Nephron progenitor cell (in vitro differentiated cells): ENCODE measurements around the gene ADGRL3.

Source experiments
- DNase-seq: peaks from one replicate; pipeline ENCODE4 v3.0.0; 2021
- H3K27ac Mint-ChIP-seq: 2 replicates; pipeline ENCODE4 v1.8.0; 2021; ENCODE audit warnings: mild to moderate bottlenecking, moderate library complexity, mixed read lengths
- H3K27me3 Mint-ChIP-seq: 2 replicates; pipeline ENCODE4 v1.8.0; 2021; ENCODE audit warnings: mild to moderate bottlenecking, low read depth, mixed read lengths; ENCODE audit not compliant: poor library complexity
- H3K36me3 Mint-ChIP-seq: 2 replicates; pipeline ENCODE4 v1.8.0; 2021; ENCODE audit warnings: low read depth, mixed read lengths
- H3K4me1 Mint-ChIP-seq: 2 replicates; pipeline ENCODE4 v1.8.0; 2021; ENCODE audit warnings: mixed read lengths
- H3K4me3 Mint-ChIP-seq: 2 replicates; pipeline ENCODE4 v1.8.0; 2021; ENCODE audit warnings: mild to moderate bottlenecking, moderate library complexity, mixed read lengths
- H3K9me3 Mint-ChIP-seq: 2 replicates; pipeline ENCODE4 v1.8.0; 2021; ENCODE audit warnings: mild to moderate bottlenecking, moderate library complexity, mixed read lengths
- TF ChIP-seq, protein P1 (sequence below): fragments of 200-600 bp; sonication (generic); IDR thresholded peaks from 2 replicates; pipeline ENCODE4 v1.5.0; 2021; ENCODE audit warnings: antibody characterized with exemption

ADGRL3 gene

DNA sequence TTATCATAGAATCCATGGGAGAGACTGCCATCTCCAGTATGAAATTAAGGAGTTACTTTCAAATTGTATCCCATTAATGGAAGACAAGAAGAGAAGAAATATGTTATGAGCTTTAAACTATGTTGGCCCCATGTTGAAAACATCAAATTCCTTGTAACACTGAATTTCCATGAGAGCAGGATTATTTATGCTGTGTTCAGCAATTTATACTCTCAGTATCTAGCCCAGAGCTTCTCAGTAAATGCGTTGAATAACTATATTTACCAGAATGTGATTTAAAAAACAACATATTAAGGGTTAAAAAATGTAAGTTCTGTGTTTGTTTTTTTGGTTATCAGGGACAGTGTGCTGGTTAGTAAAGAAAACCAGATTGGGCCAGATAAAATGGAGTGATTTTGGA lies 74.2 kb downstream of the ADGRL3 start:
- Mint-ChIP-seq H3K4me3 (no peak overlapping the region), H3K27ac (no peak overlapping the region), H3K27me3 (no peaks in the 10 kb centered on the region), H3K36me3 (no peaks in the 10 kb centered on the region), H3K4me1 (no peaks in the 10 kb centered on the region), H3K9me3 (no peaks in the 10 kb centered on the region)
- TF ChIP-seq, protein P1, sequence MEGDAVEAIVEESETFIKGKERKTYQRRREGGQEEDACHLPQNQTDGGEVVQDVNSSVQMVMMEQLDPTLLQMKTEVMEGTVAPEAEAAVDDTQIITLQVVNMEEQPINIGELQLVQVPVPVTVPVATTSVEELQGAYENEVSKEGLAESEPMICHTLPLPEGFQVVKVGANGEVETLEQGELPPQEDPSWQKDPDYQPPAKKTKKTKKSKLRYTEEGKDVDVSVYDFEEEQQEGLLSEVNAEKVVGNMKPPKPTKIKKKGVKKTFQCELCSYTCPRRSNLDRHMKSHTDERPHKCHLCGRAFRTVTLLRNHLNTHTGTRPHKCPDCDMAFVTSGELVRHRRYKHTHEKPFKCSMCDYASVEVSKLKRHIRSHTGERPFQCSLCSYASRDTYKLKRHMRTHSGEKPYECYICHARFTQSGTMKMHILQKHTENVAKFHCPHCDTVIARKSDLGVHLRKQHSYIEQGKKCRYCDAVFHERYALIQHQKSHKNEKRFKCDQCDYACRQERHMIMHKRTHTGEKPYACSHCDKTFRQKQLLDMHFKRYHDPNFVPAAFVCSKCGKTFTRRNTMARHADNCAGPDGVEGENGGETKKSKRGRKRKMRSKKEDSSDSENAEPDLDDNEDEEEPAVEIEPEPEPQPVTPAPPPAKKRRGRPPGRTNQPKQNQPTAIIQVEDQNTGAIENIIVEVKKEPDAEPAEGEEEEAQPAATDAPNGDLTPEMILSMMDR: no peak
- no peak for DNase-seq

DNA sequence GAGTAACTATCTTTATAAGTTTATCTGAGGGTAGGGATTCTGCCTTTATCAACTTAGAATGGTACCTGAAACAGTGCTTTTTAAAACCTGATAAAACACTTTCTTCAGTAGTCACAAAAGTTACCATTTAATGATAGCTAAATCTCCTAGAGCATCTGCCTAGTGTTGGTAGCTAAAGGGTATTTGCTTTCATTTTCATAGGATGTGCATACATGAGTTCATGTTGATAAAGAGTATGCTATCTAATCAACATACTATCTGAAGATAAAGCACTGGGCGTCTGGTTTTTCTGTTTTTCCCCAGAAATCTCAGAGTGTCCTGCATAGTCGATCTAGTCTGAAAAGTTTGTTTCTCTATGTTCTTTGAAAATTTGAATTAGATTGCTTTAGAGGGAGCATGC lies 75.1 kb downstream of the ADGRL3 start:
- no peak overlapping the region for H3K4me3 Mint-ChIP-seq
- no peaks in the 10 kb centered on the region for H3K9me3 Mint-ChIP-seq
- no peak for DNase-seq
- TF ChIP-seq, protein P1: no peak
- H3K27me3 Mint-ChIP-seq: no peaks in the 10 kb centered on the region
- no peaks in the 10 kb centered on the region for H3K36me3 Mint-ChIP-seq
- no peak overlapping the region for H3K27ac Mint-ChIP-seq
- no peaks in the 10 kb centered on the region for H3K4me1 Mint-ChIP-seq

GRCh38 chr4:61276029-61276428 lies 75.9 kb downstream of the ADGRL3 start:
- H3K27ac Mint-ChIP-seq: no peak overlapping the region
- no peak for DNase-seq
- H3K4me3 Mint-ChIP-seq: no peak overlapping the region
- H3K27me3 Mint-ChIP-seq: no peaks in the 10 kb centered on the region
- H3K36me3 Mint-ChIP-seq: no peaks in the 10 kb centered on the region
- no peaks in the 10 kb centered on the region for H3K4me1 Mint-ChIP-seq
- no peaks in the 10 kb centered on the region for H3K9me3 Mint-ChIP-seq
- TF ChIP-seq, protein P1: no peak

GRCh38 chr4:61277785-61278760 lies 77.9 kb downstream of the ADGRL3 start:
- no peaks in the 10 kb centered on the region for H3K9me3 Mint-ChIP-seq
- H3K36me3 Mint-ChIP-seq: no peaks in the 10 kb centered on the region
- TF ChIP-seq, protein P1: no peak
- H3K4me3 Mint-ChIP-seq: no peak overlapping the region
- no peaks in the 10 kb centered on the region for H3K4me1 Mint-ChIP-seq
- no peak for DNase-seq
- no peaks in the 10 kb centered on the region for H3K27me3 Mint-ChIP-seq
- no peak overlapping the region for H3K27ac Mint-ChIP-seq

DNA sequence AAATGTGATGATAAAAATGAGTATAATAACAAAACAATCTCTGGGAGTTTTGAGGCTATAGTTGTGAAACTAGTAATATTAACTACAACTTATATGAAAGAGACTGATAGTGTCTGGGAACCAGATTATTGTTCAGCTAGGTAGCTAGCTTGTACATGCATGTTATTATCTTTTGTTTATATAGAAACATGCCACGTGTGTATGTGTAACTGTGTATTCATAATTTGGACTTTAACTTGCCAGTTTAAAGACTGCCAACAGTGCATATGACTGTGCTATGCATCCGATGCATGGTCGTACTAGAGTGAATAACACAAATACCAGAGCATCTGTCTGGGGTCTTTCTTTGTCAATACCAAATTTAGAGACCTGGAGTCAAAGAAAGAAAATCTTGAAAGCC lies 92.2 kb downstream of the ADGRL3 start:
- DNase-seq: no peak
- Mint-ChIP-seq H3K36me3 (no peaks in the 10 kb centered on the region), H3K4me3 (no peak overlapping the region), H3K9me3 (no peaks in the 10 kb centered on the region), H3K4me1 (peaks cover 20% of the 10 kb centered on the region), H3K27me3 (no peaks in the 10 kb centered on the region), H3K27ac (no peak overlapping the region)
- TF ChIP-seq, protein P1: no peak
